Colon (tissue), 2 donors: Measurements from ENCODE around the gene MAD1L1.

Experiments
- FAIRE-seq: peaks from 2 replicates; lab custom pipeline; 2012; peaks lifted over from hg19 to GRCh38; lab: Jason Lieb, UNC
- donor health status: control.
- donor health status: control.

MAD1L1 gene

DNA sequence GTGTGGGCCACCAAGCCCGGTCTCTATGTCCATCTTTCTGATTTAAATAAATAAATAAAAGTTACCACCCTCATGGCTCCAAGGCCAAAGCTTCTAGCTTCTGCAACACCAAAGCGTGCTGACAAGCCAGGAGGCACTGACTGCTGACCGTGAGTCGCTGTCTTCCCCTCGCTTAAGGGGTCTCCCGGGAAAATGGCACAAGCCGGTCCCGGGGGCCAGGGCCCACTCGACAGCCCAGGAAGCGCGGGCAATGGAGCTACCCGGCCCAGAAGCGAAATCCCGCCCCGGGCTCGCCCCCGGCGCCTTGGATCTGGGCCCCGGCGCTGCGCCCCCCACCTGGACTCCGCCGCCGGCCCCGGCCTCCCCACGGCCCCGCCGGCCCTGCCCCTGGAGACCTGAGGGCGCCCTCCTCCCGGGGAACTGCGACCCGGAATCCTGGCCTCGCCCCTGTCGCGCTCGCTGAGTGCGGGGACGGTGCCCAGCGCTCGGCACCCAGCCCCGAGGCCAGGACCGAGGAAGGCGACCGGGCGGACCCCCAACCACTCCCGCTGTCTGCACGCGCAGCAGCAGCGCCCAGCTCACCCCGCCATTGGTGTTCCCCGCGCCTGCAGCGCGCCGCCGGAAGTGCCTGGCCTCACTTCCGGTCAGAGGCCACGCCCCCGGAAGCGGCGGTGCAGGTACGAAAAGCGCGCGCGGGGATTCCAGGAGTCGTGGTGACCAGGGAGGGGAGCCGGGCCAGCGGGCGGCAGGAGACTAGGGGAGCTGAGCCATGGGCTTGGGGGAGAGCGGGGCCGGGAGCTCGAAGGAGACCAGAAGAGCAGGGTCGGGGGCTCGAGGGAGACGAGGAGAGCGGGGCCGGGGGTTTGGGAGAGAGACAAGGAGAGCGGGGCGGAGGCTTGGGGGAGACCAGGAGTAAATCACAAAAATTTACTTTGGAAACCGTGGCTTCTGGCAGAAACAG is 9.1 kb upstream of the MAD1L1 start, which contains the start of the genes MRM2 and NUDT1:
MRM2 (minus strand) TSS at position 626 of the 961 bp plus-strand sequence; CDS start at position 590, 36 bp downstream.
NUDT1 (plus strand) TSS at position 647 of the 961 bp plus-strand sequence. CDS start 2,349 bp downstream, outside the sequence.
- FAIRE-seq: no peak

DNA sequence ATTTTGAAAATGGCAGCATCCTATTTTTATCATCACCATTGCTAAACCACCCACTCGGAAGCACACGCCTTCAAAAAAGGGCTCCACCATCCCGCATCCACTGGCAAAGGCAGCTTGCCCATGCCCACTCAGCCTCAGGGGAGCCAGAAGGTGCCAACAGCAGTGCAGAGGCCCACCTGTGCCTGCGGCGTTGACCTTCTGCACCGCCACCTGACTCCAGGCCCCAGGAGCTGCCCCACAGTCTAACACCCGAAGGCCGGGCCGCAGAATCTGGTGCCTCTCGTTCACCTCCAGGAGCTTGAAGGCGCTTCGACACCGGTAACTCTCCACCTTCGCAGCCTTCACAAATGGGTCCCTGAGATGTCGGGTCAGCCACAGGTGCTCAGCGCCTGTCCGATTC is 6.5 kb upstream of the MAD1L1 start:
- FAIRE-seq: no peak

DNA sequence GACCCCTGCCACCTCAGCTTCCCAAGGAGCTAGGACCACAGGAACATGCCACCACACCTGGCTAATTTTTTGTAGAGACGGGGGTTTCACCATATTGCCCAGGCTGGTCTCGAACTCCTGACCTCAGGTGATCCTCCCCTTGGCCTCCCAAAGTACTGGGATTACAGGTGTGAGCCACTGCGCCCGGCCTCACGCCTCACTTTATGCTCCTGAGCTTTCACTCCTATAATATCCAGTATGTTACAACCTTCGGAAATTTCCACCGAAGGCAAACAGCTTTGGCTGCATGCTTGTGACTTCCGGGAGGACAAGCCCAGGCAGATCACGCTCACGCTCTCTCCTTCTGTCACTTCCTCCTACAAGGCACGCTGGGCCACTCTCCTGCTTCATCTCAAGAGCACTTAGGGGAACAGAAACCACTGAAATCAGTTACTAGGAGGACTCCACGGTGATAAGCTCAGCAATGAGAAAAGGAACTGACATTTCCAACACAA is 4.4 kb upstream of the MAD1L1 start:
- FAIRE-seq: no peak

DNA sequence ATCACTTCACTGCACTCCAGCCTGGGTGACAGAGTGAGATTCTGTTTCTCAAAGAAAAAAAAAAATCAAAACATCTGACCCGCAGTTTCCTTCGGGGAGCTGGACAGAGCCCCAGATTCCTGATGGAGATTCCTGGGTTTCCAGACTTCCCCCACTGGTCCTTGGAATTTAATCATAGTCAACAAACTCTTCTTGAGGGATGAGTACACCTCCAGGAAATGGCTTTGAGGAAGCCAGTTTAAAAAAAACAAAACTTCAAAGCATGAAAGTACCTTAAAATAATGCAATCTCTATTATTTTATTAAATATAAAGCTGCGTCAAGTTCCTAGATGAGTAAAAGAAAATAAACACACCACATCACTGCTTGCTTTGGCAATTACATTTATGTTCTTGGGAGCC is 1.2 kb upstream of the MAD1L1 start:
- FAIRE-seq: no peak

DNA sequence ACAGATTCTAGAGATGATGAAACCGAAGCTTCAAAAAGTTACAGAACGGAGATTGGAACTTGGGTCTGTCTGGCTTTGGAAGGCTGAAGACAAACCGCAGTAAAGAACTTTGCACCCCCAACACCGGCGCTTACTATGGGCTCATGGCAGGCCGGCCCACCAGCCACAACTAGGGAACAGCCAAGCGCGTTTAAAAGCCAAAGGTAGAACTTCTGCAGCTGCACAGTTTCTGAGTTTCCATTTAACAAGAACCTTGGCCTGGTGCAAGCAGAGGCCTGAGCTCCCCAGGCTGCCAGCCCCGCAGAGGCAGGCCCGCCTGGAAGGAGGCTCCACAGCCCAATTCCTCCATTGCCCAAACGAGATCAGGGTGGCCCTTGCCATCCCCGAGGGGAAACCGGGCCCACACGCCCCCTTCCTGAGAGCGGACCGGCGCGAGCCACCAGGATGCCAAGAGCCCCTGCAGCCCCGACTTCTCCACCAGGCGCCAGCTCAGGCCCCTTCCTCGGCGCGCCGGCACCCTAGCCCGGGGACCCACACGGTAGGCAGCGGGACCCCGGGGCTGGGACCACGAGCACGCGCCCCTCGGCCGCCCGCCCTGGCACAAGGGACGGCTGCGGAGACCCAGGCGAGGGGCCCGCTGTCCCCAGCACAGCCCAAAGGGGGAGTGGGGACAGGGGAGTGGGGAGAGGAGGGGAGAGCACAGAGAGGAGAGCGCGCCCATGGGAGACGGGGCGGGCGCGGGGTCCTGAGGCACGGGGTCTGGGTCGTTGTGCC is 566 bp downstream of the MAD1L1 start:
- FAIRE-seq: no peak

DNA sequence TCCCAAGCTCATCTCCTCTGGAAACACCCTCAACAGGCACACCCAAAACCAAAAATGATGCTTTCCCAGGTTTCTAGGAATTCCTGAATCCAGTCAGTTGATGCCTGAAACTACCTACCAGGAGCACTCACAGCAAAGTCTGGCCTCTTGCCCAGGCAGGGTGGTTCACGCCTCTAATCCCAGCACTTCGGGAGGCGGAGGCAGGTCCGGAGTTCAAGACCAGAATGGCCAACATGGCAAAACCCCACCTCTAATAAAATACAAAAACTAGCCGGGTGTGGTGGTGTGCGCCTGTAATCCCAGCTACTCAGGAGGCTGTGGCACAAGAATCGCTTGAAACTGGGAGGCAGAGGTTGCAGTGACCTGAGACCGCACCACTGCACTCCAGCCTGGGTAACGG is 1.9 kb downstream of the MAD1L1 start:
- FAIRE-seq: no peak

DNA sequence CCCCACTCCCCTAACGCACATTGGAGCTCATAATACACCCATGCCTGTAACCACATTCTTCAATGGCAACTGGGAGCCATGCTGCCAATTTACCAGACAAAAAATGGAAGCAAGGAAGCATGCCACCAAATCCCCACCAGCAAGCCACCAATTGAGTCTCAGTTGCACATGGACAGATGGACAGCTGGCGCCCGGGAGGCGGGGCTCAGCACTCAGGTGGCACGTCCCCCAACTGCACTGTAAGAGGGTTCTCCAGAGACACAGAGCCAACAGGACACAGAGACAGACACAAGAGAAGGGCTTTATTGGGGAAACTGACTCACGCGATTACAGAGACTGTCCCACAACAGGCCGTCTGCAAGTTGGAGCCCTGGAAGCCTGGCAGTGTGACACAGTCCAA is 2.5 kb downstream of the MAD1L1 start:
- FAIRE-seq: no peak

DNA sequence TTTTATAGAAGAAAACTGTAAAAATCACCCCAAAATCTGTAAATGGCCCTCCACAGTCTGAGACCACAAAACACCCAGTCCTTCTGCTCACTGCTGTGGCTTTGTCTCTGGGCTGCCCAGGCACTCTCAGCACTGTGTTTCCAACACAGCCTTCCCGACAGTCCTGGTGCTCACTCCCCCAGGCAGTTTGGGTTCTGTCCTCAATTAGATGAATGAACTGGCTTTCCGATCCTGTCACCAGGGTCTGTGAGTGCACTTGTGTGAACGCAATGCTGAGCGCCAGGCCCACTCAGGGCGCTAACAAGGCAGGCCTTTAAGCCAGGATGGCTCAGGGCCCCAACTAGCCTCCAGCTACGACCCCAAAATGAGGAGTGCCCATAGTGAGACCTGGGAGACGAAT is 3.3 kb downstream of the MAD1L1 start:
- no peak for FAIRE-seq

DNA sequence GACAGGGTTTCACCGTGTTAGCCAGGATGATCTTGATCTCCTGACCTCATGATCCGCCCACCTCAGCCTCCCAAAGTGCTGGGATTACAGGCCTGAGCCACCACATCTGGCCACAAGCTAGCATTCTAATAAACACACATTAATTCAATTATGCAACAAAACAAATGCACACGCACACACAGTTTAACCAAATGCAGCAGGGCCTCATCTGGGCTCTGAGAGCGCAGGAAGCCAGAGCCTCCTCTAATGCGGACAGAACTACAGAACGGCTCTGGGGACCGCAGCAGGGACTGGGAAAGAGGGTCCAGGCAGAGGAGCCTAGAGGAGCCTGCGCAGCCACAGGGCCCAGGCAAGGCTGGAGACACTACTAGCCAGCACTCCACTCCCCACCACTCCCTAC is 3.8 kb downstream of the MAD1L1 start:
- no peak for FAIRE-seq

DNA sequence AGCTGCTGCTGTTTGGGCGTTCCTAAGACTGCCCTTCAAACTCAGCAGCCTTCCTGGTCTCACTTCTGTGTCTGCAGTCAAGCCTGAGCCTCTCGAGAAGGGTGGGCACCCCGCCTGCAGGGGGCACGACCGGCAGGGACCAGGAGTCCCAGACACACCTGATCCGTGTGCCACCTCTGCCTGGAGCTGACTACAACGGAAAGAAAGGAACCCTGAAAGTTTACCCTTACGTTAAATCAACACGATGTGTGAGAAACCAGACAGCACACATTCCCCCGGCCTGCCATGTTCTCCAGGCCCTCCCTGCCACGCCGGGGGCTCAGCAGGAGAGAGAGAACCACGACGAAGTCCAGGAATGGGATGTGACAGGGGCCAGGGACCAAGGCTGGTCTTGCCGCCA is 5.0 kb downstream of the MAD1L1 start:
- FAIRE-seq: no peak

DNA sequence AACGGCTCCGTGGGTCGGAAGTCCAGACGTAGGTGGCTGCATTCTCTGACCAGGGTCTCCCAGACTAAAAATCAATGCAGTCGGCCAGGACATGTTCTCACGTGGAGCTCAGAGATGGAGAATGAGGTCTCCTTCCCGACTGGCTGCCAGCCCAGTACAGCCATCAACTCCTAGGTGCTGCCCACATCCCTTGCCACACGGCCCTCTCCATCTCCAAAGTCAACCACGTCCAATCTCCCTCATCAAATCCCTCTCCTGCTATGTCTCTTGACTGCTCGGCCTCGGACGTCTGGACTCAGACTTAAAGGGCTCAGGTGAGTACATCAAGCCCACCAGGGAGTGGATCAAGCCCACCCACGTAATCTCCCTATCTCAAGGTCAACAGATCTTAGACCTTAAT is 6.9 kb downstream of the MAD1L1 start:
- FAIRE-seq: no peak

DNA sequence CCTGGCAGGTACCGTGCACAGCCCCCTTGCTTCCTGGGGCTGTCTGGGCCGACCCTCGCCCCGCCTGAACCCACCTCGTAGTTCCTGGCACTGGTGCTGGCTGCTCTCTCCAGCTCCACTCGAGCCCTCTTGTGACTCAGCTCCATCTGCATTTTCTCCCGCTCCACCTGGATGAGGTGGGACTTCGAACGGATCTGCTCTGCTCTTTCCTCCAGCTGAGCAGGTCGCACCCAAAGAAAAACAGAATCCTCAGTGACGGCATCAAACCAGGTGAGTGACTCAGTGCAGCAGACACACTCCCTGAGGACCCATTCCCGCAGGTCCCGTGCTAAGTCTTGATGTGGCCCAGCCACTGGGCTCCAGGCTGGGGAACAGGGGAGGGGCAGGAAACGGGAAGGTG is 7.4 kb downstream of the MAD1L1 start:
- no peak for FAIRE-seq

DNA sequence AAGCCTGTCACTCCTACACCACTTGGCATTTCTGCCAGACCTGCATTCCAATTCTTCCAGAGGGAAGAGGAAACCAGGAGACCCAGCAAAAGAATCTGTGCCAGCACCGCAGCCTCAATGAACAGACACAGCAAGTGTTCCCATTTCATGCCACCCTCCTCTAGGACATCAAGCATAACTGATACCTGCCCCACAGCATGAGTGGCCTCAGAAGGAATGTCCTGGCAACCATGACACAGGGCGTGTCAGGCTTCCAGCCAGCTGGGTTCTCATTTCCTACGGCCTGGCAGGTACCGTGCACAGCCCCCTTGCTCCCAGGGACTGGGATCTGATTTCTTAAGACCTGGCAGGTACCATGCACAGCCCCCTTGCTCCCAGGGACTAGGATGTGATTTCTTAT is 7.8 kb downstream of the MAD1L1 start:
- no peak for FAIRE-seq

DNA sequence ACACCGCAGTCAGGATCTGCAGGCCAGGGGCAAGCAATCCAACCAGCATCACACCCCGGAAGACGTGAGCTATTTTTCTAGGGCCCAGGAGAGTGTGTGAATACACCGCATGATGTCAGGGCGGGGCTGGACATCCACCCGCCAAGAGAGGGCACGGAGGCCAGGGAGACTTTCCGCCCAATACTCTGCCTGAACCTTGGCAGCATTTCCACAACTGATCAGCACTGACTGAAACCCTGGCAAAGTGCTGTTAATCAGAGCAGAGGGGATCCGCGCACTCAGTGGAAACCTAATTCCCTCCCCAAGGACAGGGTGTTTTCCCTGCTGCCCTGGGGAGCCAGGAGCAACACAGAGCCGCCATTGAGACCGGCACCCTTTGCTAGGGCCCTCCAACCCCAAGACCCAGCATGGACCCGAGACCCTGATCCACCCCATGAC is 8.2 kb downstream of the MAD1L1 start:
- FAIRE-seq: no peak

DNA sequence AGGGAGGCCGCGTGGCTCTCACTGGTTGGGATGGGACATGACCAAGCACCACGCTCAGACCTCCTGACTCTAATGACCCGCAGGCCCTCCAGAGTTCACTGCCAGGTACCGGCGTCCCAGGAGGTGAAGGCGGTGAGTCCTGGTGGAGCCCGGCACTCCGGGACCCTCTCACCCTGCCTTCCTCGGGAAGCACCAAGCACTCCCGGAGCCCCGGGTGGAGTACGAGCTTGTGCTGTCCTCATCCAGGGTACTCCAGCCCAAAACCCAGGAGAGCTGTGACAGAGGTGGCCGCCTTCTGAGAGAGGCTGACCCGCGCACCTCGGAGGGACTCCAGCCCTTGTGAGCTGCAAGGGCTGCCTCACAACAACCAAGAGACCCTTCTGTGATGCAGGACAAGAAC is 9.4 kb downstream of the MAD1L1 start:
- no peak for FAIRE-seq

DNA sequence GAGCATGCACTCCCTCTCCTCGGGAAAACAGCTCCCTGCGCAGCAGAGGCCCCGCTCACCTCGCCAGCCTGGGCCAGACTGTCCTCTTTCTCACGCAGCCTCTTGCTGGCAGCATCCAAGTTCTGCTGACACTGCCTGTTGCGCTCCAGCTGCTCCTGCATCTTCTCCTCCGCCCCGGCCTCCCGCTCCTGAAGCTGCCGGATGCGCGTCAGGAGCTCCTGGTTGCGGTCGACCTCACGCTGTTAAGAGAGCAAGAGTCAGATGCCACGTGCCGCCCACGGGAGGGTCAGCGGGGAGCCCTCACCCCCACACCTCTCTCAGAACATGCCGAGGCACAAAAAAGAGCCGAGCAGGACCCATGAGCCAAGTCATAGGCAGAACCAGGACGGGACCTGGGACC is 10.2 kb downstream of the MAD1L1 start:
- no peak for FAIRE-seq

DNA sequence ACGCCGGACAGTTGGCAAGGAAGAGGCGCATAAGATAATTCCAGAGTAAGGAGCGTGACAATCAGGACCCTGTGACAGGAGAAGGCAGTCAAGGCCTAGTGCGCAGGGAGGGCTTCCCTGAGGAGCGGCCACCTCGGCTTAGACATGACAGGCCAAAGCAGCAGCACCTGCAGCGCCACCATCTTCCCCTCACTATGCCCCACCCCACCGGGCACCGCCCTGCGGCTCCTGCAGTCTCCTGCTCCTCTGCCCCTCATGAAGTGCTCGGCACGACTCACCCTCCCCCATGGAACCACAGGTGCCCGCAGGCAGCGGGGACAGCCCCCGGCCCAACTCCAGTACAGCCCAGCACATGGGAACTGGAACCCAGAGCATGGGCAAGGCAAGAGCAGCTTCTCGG is 11.8 kb downstream of the MAD1L1 start:
- no peak for FAIRE-seq

DNA sequence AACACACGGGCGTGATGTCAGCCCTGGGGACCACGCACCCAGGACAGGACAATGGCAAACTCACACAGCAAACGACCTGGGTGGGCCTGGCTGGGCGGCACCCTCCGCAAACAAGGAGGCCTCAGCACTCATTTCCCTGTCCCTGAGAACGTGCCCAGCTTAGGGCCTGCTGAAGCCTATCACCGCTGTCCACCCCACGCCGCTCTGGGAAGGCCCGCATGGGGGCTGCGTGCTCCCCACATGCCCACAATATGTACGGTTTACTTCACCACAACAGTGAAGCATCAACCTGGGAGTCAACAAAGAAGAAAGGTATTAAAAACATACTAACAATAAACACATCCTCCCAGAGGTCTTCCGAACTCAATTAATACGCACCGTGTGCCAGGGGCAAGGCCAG is 12.2 kb downstream of the MAD1L1 start:
- no peak for FAIRE-seq

DNA sequence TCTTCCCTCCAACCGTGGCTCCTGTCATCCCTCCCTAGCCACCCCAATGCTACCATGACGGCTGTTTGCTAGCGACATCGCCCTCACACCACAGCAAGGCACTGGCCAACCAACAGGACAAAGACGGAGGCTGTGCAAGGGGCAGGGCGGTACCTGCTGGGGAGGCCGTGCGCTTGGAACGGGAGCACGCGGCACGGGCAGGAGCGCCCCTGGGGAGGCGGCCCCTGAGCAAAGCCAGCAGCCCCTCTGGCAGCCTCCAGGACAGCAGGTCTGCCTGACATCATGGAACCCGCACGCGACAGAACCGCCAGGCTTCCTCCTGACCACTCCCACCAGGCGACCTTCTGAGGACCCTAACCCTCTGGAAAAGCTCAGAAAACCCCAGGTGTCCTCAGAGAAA is 12.7 kb downstream of the MAD1L1 start:
- FAIRE-seq: no peak

DNA sequence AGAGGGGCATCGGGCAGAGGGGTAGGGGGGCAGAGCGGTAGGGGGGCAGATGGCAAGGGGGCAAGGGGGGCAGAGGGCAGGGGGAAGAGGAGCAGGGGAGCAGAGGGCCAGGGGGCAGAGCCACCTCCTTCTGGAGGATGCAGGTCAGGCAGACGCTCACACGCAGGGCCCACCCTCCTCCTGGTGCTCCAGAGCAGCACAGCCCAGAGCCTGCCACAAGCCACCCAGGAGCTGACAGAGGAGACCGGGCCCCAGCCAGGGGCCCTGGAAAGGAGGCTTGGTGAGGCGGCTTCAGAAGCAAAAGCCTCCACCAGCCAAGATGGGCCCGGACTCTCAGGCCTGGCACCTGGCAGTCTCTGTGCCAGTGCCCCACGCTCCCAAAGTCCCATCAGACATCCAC is 13.1 kb downstream of the MAD1L1 start:
- no peak for FAIRE-seq

DNA sequence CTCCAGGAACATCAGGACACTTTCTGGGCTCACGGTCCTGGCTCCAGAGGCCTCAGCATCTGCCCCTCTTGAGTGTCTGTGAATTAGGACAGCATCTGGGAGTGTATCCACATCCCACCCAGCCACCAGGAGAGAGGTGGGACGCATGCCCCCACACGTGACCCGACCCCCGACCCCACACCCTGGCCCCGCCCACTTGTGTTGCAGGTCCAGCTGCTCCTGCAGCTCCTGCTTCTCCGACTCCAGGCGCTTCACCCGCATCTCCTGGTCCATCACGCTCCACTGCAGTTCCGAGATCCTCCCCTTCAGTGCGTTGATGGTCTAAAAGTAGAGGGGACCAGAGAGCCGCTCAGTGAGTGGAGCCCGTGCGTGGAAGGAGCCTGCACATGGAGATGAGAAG is 13.6 kb downstream of the MAD1L1 start:
- no peak for FAIRE-seq

DNA sequence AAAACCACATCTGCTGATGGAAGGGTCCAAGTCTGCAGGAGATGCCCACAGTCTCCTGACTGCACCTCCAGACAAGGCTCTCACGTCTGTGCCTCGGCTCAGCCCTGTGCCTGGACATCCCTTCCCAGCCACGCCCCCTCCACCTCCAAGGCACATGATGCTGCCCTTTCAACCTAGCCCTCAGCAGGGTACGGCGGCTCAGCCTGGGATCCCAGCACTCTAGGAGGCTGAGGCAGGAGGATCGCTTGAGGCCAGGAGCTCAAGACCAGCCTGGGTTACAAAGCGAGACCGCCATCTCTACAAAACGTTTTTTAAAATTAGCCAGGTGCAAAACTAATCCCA is 14.3 kb downstream of the MAD1L1 start:
- no peak for FAIRE-seq
